ENCODE results near the gene ELAVL1.
"Not testable (repeated sequence)": the region's sequence is repeated elsewhere in the genome, so short reads cannot be mapped to it uniquely, and the experiment has no call there.

ELAVL1 gene

GRCh38 chr19:7920519-7921301 lies 84.7 kb downstream of the ELAVL1 start:
- peak; percentile 96 for DNase-seq

DNA sequence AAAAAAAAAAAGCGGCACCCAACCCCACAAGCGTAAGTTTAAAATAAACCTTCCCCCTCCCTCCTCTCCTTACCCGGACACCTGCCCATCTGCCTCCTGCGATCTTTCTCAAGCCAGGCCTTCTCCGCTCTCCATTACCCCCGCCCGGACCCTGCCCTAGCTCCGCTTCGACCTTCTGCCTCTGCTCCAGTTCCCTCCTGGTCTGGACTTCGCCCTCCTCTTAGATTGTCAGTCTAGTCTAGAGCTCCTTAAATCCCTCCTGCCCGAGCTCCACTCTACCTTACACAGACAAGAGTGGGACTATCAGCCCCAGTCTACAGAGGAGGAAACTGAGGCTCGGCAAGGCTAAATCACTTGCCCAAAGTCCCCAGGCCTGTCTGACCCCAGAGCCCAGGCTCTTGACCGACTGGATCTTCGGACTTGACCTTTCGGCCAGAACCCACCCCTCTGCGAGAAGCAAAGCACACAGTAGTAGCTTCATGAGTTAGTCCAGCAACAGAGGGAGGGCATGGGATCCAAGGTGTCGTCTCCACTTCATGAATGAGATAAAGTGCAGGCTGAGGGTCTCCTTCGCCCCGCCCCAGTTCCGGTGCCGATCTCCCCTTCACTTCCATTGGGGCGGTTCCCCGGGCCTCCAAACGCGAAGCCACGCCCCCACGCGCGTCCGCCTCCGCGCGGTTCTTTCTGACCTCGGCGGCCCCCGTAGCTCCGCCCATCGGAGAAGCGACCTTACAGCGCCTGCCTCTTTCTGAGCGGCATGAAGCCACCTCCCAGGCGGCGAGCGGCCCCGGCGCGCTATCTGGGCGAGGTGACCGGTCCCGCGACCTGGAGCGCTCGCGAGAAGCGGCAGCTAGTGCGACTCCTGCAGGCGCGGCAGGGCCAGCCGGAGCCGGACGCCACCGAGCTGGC lies 85.6 kb downstream of the ELAVL1 start, which contains the start of gene SNAPC2:
SNAPC2 (plus strand) TSS at position 729 of the 909 bp plus-strand sequence; CDS start at position 758, 29 bp downstream.
- DNase-seq: peak; percentile 96

DNA sequence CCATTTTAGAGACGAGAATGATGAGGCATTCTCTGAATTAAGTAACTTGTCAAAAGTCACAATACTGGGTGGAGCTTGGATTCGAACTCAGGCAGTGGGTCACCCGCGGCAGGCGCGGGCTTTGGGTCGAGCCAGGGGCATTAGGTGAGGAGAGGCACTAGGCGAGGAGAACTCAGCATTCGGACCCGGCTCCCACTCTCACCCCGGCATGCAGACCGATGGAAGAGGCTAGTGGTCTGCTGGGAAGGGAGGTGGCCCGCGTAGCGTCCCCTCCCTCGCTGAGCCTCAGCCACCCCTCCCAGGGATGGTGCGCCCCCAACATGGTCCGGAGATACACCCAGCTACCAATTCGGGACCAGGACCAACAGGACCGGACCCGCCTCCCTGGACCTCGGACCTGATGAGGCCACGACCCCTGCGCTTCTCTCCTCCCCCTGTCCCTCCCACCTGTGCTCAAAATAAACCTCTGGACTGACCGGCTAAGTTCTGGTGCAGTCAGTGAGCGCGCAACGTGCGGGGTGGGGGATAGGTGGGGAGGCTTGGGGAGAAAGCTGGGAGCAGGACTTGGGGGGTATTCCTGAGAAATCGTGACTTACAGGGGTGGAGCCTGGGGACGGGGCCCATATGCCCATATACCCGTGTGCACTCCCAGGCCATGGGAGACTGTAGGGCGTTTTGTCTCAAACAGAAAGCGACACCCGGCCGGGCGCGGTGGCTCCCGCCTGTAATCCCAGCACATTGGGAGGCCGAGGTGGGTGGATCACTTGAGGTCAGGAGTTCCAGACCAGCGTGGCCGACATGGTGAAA lies 86.6 kb downstream of the ELAVL1 start:
- no peak for DNase-seq

DNA sequence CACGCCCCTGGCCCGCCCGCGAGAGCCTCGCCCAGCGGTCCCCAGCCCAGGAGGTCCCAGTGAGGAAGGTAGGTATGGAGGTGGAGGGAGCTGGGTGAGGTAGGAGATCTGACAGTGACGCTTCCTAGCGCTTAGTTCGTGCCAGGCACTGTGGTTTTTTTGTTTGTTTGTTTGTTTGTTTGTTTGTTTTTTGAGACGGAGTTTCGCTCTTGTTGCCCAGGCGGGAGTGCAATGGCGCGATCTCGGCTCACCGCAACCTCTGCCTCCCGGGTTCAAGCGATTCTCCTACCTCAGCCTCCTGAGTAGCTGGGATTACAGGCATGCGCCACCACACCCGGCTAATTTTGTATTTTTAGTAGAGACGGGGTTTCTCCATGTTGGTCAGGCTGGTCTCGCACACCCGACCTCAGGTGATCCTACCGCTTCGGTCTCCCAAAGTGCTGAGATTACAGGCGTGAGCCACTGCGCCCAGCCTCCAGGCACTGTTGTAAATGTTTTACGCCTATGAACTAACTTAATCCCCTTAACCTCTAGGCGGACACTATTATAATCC lies 87.3 kb downstream of the ELAVL1 start:
- not testable (repeated sequence) for DNase-seq

- peak; percentile 54 for DNase-seq
These were observed 88.0 kb downstream of the ELAVL1 start for GRCh38 chr19:7917267-7918061.

DNA sequence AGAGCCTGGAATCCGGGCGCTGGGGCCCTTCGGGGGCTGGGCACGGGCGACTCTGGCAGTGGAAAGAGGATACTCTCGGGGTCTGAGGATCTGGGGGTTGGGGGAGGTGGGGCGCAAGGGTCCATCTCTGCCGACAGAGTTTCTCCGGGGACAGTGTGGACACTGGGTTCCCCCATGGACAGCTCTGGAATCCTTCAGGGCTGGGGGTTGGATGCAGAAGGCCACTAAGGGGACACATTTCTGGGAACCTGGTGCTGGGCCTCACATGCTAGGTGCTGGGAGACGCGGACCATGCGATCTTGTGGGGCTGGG lies 88.5 kb downstream of the ELAVL1 start:
- DNase-seq: no peak

DNA sequence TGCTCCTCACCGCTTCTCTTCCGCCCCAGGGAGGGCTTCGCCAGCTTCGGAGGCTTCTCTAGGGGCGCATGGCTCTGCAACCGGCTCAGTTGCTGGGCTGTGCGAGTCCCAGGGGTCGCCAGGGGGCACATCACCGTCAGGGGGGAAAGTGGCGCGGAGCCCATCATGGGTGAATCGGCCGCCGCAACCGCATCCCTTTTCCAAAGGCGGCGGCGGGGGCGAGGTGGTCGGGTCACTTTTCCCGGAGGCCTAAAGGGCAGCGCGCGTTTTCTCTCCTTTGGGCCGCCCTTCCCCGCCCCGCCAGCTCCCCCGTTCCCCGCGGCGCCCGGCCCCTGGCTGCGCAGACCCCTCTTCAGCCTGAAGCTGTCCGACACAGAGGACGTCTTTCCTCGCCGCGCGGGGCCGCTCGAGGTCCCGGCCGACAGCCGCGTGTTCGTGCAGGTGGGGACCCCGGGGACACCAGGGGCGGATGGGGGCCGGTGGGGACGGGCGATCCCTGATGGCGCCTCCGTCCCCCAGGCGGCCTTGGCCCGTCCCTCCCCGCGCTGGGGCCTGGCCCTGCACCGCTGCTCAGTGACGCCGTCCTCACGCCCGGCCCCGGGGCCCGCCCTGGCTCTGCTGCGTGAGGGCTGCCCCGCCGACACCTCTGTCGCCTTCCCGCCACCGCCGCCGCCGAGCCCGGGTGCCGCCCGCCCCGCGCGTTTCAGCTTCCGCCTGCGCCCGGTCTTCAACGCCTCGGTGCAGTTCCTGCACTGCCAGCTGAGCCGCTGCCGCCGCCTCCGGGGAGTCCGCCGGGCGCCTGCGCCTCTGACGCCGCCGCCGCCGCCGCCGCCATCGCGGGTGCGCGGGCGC lies 89.1 kb downstream of the ELAVL1 start:
- DNase-seq: no peak

GRCh38 chr19:7915250-7916102 lies 90.0 kb downstream of the ELAVL1 start:
- no peak for DNase-seq

DNA sequence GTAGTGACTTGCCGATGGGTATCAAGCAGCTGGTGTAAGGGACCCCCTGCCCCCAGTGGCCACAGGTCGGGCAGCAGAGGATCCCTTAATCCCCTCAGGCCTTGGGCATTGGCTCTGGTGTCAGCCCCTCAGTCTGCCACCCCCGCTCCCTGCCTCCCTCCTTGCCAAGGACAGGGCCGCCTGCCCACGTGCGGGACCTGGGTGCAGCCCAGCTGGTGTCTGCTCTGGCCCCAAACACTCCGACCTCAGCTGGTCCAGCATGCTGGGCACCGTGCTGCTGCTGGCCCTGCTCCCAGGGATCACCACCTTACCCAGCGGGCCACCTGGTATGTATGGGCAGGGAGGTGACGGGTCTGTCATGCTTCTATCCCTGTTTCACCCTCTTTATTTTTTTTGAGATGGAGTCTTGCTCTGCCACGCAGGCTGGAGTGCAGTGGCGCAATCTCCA lies 90.8 kb downstream of the ELAVL1 start, which contains the start of gene TGFBR3L:
TGFBR3L (plus strand) TSS at position 233 of the 448 bp plus-strand sequence.
- no peak for DNase-seq

GRCh38 chr19:7914099-7914498 lies 91.3 kb downstream of the ELAVL1 start:
- no peak for DNase-seq

DNA sequence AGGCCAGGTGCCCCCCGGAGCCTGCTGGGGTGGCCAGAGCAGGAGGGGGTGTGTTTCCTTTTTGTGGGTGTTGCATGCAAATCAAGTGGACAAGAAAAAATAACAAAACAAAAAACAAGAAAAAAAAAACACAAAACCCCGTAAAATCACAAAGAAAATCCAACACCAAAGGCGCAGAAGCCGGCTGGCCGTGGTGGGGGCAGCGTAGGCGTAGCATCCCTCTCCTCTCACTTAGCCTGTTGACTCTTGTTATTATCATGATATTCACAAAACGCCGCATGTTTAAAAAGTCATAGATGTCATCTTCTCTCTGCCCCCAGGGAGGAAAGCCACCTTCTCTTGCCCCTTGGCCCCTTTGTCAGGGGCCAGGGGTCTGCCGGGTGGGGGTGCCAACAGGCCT lies 91.8 kb downstream of the ELAVL1 start:
- DNase-seq: no peak

GRCh38 chr19:7912697-7913564 lies 92.5 kb downstream of the ELAVL1 start:
- DNase-seq: no peak

DNA sequence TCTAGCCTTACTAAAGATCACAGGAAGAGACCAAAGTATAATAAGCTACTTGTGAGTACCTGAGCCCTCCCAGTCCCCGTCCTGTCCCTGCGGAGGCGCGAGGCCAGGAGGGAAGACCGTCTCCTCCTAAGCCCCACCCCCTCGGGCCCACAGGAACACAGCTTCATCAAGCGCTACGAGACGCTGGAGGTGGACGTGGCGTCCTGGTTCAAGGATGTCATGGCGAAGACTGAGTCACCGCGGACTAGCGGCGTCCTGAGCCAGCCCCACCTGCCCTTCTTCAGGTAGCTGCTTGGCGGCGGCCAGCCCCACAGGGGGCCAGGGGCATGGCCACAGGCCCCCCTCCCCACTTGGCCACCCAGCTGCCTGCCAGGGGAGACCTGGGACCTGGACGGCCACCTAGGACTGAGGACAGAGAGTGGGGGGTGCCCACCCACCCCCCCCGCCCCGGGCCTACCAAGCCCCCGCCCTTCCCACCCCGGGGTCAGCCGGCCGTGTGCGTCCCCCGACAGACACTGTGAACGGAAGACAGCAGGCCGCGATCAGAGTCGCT lies 93.2 kb downstream of the ELAVL1 start:
- no peak for DNase-seq

DNA sequence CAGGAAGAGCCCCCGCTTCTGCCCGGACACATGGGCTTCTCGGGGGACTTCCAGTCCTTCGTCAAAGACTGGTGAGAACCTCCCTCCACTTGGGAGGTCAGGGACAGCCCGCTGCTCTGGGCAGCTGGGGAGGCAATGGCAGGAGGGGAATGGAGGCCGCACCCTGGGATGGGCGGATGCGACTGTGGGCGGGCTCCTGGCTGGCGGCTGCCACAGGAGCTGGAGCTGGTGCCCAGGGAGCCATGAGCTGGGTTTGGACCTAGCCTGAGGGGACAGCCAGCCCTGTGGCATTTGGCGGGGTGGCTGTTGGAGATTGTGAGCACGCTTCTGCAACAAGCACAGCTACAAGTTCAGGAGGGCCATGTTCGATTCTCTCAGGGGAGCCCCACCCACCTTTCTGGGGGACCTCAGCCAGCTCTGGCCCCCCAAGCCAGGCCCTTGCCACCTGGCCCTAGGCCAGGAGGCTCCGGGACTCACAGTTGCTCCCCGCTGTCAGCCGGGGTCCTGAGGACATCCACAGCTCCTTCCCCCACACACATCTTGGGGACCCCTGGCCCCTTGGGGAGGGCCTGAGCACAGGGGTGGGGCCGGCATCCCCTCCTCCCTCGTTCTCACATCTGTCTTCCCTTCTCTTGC lies 93.8 kb downstream of the ELAVL1 start:
- no peak for DNase-seq

GRCh38 chr19:7910321-7911161 lies 94.9 kb downstream of the ELAVL1 start:
- no peak for DNase-seq

GRCh38 chr19:7909471-7910067 lies 95.9 kb downstream of the ELAVL1 start:
- DNase-seq: no peak
